Transverse colon (tissue), 4 donors: ENCODE results near the gene TSPAN5.

Experiments used
- POLR2A ChIP-seq: fragments of 450-650 bp; IDR thresholded peaks from one replicate; pipeline ENCODE4 v1.6.1; 2016; ENCODE audit warnings: antibody characterized with exemption, mild to moderate bottlenecking, moderate library complexity
- POLR2AphosphoS5 ChIP-seq, 3 donors: sonication (generic); formaldehyde crosslinking; IDR thresholded peaks; one replicate each; pipeline ENCODE4 v1.6.1; 2016; ENCODE audit warnings: antibody characterized with exemption in 3 of 3
- TF ChIP-seq, protein P1 (sequence below), 5 experiments: fragments of 200-600 bp in 3 of 5; fragments of 450-650 bp in 2 of 5; sonication (generic) in 3 of 5; IDR thresholded peaks; 1 replicate in 2 of 5; 2 replicates in 3 of 5; pipeline ENCODE4 v1.5.1; 2016 to 2017; ENCODE audit warnings: antibody characterized with exemption in 5 of 5, inconsistent platforms in 3 of 5, mild to moderate bottlenecking in 2 of 5, moderate library complexity in 1 of 5

DNA sequence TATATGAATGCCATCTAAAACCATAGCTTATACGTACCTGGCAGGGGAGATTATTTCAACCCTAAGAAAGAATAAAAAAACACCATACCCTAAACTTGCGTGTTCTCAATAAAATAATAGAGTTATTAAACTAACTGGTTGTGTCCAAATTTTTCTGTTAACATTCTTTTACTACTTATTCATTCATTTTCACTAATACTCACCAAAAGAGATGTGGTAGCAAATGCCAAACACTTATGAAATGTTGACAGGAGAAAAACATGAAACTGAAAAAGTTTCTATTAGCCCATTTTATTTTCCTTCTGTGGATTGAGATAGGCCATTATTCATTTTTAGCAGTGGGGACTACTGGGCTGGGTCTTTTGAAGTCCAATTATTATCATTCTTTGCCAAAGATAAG, 102.0 kb downstream of the TSPAN5 start:
- TF ChIP-seq, protein P1, sequence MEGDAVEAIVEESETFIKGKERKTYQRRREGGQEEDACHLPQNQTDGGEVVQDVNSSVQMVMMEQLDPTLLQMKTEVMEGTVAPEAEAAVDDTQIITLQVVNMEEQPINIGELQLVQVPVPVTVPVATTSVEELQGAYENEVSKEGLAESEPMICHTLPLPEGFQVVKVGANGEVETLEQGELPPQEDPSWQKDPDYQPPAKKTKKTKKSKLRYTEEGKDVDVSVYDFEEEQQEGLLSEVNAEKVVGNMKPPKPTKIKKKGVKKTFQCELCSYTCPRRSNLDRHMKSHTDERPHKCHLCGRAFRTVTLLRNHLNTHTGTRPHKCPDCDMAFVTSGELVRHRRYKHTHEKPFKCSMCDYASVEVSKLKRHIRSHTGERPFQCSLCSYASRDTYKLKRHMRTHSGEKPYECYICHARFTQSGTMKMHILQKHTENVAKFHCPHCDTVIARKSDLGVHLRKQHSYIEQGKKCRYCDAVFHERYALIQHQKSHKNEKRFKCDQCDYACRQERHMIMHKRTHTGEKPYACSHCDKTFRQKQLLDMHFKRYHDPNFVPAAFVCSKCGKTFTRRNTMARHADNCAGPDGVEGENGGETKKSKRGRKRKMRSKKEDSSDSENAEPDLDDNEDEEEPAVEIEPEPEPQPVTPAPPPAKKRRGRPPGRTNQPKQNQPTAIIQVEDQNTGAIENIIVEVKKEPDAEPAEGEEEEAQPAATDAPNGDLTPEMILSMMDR (IDR thresholded peaks at IDR 0.05) = no peak
- TF ChIP-seq POLR2A (no peak), POLR2AphosphoS5 (IDR thresholded peaks at IDR 0.05) (no peak)
